Measurements from ENCODE around the gene NAXD. TPM values are rescaled to one million over a fixed set of nuclear protein-coding genes. Genes with fewer than 3 reads are reported as not detected.

Gene NAXD
- total RNA-seq, 1 experiment from 2014 or later: 15.1 TPM

GRCh38 chr13:110637747-110638146 lies 22.4 kb downstream of the NAXD start:
- DNase-seq (ENCODE audit: low read depth, low spot score) (no peak), ATAC-seq (no peak)
- CTCF ChIA-PET: no interaction called here
- BruUV-seq (replicated peaks): no TSS peak
- Histone ChIP-seq H3K27me3 (ENCODE audit: control insufficient read depth, insufficient read depth, low read length) (no peaks in the 10 kb centered on the region), H3K9me3 (ENCODE audit: control insufficient read depth, insufficient read depth, low read depth, low read length) (no peaks in the 10 kb centered on the region), H3K36me3 (ENCODE audit: control insufficient read depth, insufficient read depth, low read length) (no peaks in the 10 kb centered on the region), H3K4me3 (ENCODE audit: low read depth in 2 of 2, low read length in 2 of 2) (no peak overlapping the region), H3K27ac (ENCODE audit: low read length) (no peak overlapping the region), H3K4me1 (ENCODE audit: control insufficient read depth, insufficient read depth, low read length) (no peaks in the 10 kb centered on the region)
- intact Hi-C loops (cut with micrococcal nuclease; ENCODE audit: unreplicated experiment): no loop called here
- TF ChIP-seq TCF7L2 (IDR thresholded peaks at IDR 0.05; ENCODE audit: low read depth, low read length) (no peak), CTCF (IDR thresholded peaks at IDR 0.05) (no peak), POLR2AphosphoS5 (IDR thresholded peaks at IDR 0.05; ENCODE audit: low read depth, low read length) (no peak), REST (IDR thresholded peaks at IDR 0.05; ENCODE audit: insufficient read depth in 1 of 2, low read depth in 2 of 2, low read length in 1 of 2) (no peak), SIN3A (IDR thresholded peaks at IDR 0.05; ENCODE audit: borderline replicate concordance, insufficient read depth, low read depth, low read length) (no peak)
- in situ Hi-C loops (cut with HindIII; ENCODE audit: low pct_unique_long_range_greater_than_20kb, low sequenced_read_pairs): no loop called here
- POLR2A ChIA-PET: interaction anchor here (0.5 kb wide), 1 partner anchor 24 kb away, joined by 3 read pairs; no protein-coding TSS in a partner anchor

GRCh38 chr13:110638257-110638656 lies 22.9 kb downstream of the NAXD start:
- in situ Hi-C loops (cut with HindIII; ENCODE audit: low pct_unique_long_range_greater_than_20kb, low sequenced_read_pairs) (no loop called here), intact Hi-C loops (cut with micrococcal nuclease; ENCODE audit: unreplicated experiment) (no loop called here)
- ChIA-PET CTCF (no interaction called here), POLR2A (no interaction called here)
- no peak overlapping the region for H3K27ac ChIP-seq (ENCODE audit: low read length)
- no peak overlapping the region for H3K4me3 ChIP-seq (ENCODE audit: low read depth in 2 of 2, low read length in 2 of 2)
- H3K4me1 ChIP-seq (ENCODE audit: control insufficient read depth, insufficient read depth, low read length): no peaks in the 10 kb centered on the region
- no peaks in the 10 kb centered on the region for H3K27me3 ChIP-seq (ENCODE audit: control insufficient read depth, insufficient read depth, low read length)
- no peak for TF ChIP-seq POLR2AphosphoS5 (IDR thresholded peaks at IDR 0.05; ENCODE audit: low read depth, low read length)
- TF ChIP-seq REST (IDR thresholded peaks at IDR 0.05; ENCODE audit: insufficient read depth in 1 of 2, low read depth in 2 of 2, low read length in 1 of 2): no peak
- TF ChIP-seq SIN3A (IDR thresholded peaks at IDR 0.05; ENCODE audit: borderline replicate concordance, insufficient read depth, low read depth, low read length): no peak
- TF ChIP-seq CTCF (IDR thresholded peaks at IDR 0.05): no peak
- TF ChIP-seq TCF7L2 (IDR thresholded peaks at IDR 0.05; ENCODE audit: low read depth, low read length): no peak
- H3K36me3 ChIP-seq (ENCODE audit: control insufficient read depth, insufficient read depth, low read length): no peaks in the 10 kb centered on the region
- DNase-seq (ENCODE audit: low read depth, low spot score) (no peak), ATAC-seq (no peak)
- no TSS peak for BruUV-seq (replicated peaks)
- no peaks in the 10 kb centered on the region for H3K9me3 ChIP-seq (ENCODE audit: control insufficient read depth, insufficient read depth, low read depth, low read length)

Data from Panc1 (cell line).